Measurements from ENCODE around the gene TMEM255B.
"Not testable (repeated sequence)": the region's sequence is repeated elsewhere in the genome, so short reads cannot be mapped to it uniquely, and the experiment has no call there.

Gene TMEM255B

GRCh38 chr13:113735194-113735593 is 23.8 kb upstream of the TMEM255B start:
- FAIRE-seq: no peak

GRCh38 chr13:113735750-113736149 is 23.3 kb upstream of the TMEM255B start:
- no peak for FAIRE-seq

- FAIRE-seq: no peak
These were observed 22.7 kb upstream of the TMEM255B start for GRCh38 chr13:113736258-113736731.

- FAIRE-seq: no peak
These were observed 21.2 kb upstream of the TMEM255B start for GRCh38 chr13:113737803-113738202.

GRCh38 chr13:113739527-113740285 is 19.3 kb upstream of the TMEM255B start:
- FAIRE-seq: no peak

GRCh38 chr13:113740286-113740556 is 18.8 kb upstream of the TMEM255B start:
- FAIRE-seq: no peak

DNA sequence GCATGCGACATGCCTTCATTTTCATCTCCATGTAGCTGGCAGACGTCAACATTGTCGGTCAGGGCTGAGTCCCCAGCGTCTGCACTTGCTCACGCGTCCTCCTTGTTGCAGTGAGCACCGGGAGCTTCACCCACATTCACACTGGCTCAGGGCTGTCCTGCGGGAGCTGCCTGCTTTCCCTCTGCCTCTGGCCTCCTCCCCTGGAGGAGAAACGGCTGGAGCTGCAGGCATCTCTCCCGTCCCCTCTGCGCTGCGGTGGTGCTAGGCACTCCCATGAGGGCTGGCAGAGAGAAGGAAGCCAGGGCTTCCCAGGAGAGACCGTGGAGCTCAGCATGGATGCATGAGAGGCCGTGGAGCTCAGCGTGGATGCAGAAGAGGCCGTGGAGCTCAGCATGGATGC is 18.4 kb upstream of the TMEM255B start:
- no peak for FAIRE-seq

- FAIRE-seq: no peak
These were observed 17.8 kb upstream of the TMEM255B start for GRCh38 chr13:113741191-113741668.

GRCh38 chr13:113742000-113742441 is 17.0 kb upstream of the TMEM255B start:
- FAIRE-seq: no peak

DNA sequence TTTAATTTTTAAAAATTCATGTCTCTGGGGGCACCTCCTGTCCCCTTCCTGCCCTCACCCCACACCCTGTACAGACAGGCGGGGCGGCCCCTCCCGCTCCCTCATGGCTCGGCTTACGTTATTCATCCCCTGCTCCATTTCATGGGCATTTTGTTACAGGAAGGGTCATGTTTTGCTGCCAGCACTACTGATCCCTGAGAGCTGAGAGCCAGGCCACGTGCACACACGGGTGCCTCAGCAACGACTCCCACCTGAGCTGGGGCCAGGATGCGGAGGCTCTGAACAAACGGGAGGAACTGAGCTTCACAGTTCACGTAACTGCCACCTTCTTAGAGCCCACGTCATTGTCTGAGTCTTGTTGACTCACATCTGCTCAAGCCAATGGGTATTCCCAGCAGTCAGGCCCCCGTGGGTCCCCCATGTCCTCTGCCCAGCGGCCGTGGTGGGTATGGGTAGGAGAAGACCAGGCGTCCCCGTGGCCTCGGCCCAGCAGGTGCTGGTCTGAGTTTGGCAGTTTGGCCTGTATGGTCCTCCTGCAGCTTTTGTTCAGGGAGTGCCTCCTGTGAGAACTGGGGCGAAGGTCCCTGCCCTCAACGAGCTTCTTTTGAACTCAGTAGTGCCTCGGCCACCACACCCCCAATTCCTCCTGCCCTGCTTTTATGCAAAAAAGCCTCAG is 16.4 kb upstream of the TMEM255B start:
- no peak for FAIRE-seq

DNA sequence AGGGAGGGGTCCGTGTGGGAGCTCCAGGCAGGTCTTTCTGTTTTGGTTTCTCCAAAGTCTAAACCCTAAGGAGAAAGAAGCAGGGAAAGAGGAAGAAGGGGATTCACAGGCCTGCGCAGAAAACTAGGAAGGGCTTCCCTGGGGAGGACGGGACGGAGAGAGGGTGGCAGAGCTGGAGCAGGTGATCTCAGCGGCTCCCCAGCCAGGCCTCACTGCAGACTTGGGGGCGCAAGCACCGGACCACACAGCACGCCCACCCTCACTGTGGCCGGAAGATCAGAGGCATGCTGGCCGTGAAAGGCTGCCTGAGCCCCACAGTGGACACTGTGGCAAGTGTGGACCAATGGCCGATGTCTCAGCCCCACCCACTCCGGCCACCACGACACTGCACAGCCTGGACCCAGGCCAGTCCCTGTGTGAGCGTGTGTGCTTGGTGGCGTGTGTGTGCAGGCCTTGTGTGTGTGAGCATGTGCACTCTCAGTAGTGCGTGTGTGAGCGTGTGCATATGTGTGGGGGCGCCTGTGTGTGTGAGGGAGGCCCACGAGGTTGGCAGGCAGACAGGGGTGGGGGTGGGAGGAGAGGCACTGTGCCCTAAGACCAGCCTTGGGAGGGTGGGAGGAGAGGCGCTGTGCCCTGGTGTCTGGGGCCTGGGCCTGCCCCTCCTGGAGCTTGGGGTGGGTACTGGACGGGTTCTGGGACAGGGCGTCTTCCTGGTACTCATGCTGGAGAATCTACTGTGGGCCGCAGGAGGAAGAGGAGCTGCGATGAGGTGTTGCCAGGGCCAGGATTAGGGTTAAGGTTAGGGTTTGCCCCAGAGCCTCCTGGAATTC is 15.4 kb upstream of the TMEM255B start:
- FAIRE-seq: no peak

GRCh38 chr13:113744197-113745000 is 14.6 kb upstream of the TMEM255B start:
- FAIRE-seq: no peak

DNA sequence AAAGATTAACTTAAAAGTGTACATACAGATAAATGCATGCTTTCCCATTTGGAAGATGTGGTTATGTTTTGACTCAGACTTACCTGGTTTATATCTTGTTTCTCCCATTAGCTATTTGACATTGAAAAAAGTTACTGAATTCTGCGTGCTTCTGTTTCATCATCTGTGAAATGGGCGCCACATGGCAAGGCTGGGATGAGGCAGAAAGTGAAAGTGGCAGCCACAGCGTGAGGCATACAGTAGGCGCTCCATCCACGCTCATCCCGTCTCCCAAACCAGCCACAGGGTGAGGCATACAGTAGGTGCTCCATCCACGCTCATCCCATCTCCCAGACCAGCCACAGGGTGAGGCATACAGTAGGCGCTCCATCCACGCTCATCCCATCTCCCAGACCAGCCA is 14.0 kb upstream of the TMEM255B start:
- no peak for FAIRE-seq

DNA sequence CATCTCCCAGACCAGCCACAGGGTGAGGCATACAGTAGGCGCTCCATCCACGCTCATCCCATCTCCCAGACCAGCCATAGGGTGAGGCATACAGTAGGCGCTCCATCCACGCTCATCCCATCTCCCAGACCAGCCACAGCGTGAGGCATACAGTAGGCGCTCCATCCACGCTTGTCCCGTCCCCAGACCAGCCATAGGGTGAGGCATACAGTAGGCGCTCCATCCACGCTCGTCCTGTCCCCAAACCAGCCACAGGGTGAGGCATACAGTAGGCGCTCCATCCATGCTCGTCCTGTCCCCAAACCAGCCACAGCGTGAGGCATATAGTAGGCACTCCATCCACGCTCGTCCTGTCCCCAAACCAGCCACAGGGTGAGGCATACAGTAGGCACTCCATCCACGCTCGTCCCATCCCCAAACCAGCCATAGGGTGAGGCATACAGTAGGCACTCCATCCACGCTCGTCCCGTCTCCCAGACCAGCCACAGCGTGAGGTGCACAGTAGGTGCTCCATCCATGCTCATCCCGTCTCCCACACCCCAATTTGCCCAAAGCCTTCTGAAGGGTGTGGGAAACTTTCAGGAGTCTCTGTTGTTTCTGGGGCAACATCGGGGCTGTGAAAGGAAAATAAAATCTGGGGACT is 13.4 kb upstream of the TMEM255B start:
- FAIRE-seq: not testable (repeated sequence)

- FAIRE-seq: no peak
These were observed 12.9 kb upstream of the TMEM255B start for GRCh38 chr13:113746143-113746525.

DNA sequence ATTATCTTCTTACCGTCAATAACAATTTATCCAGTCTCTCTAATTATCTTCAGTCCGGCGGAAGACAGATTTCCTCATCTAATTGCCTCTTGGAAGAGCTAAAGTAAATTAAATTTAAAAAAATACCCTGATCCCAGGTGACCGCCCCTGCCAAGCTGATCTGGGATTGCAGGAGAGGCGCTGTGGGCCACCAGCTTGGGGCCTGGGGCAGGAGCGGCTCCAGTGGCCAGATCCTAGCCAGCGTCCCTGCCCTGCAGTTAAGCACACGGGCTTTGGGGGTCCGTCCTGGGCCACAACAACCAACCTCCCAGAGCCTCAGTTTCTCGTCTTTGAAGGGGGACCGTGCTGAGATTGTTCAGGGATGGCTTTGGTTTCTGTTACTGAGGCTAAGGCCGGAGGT is 12.4 kb upstream of the TMEM255B start:
- FAIRE-seq: no peak

DNA sequence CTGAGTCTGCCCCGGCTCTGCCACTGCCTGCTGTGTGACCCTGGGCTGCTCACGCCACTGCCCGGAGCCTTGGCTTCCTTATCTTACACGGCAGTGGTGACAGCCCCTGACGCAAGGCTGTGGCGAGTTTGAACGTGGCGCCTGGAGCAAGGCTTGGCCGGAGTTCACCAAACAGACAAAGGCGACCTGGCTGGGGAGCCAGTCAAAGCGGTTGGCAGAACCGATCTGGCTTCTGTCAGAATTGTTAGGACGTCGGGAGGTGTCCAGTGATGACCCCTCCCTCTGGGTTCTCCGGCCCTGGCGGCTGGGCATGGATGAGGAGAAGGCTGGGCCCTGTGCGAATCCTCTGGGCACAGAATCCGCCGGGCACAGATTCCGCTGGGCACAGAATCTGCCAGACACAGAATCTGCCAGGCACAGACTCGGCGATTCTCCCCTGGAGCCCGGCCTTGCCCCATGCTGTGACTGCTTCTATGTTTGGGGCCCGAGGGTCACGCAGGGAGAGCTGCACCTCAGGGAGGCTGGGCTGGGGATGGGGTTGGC is 11.7 kb upstream of the TMEM255B start:
- no peak for FAIRE-seq

GRCh38 chr13:113748101-113748861 is 10.7 kb upstream of the TMEM255B start:
- FAIRE-seq: no peak

DNA sequence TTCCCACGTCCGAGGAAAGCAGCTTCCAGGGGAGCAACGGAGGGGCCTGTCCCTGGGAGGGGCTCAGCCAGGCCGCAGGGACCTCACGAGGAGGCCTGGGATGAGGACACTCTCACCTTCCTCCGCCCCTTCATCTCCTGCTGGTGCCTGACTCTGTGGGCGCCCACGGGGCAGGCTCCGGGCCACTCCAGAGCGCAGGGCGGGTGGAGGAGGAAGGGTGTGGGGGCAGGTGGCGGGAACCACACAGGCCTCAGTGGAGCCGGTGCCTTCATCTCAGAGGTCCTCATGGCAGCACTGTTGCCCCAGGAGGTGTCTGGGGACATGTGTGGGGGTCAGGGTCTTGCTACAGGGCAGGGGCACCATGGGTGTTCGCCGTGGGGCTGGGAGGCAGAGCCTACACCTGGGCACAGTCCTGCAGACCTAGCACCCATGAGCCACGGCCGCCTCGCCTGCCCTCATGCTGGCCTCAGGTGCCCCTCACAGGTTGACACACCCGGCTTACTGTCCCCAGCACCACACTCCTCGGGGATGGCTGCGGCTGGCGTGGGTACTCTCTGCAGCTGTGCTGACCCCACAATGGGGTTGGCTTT is 10.1 kb upstream of the TMEM255B start:
- FAIRE-seq: no peak

DNA sequence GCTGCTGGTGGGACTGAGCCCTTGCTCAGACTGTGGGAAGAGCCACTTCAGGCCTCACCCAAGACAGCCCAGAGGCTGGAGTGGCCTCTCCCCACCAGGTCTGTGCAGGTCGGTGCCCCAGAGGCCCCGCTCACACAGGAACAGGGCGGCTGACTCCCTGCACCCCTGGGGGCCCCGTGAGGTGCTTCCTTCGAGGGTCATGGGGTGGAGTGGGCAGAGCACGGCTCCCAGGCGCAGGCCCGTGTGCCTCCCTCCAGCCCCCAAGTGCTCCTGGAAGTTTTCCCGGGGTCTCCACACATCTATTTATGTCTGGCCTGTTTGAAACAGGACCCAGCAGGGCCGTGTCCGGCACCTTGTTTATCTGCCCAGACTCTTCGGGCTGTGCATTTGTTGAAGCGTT is 9.5 kb upstream of the TMEM255B start:
- FAIRE-seq: no peak

DNA sequence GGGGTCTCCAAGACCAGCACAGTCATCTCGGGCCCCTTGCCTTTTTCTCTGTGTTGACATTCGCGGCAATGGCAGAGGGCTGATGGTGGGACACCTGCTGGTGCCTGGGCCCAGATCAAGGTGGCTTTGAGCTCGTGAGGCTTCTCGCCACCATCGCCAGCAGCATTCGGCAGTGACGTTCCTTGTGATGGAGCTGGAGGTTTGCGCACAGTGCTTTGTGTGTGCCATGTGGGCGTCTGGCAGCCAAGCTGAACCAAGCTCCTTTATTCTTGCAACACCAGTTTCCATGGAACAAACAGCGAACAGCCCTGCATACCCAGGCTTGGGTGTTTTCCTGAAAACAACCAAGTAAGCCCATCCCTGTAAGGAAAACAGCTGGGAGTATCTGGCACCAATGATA is 9.1 kb upstream of the TMEM255B start:
- FAIRE-seq: no peak
